ENCODE data around the gene DPH3. TPM values are rescaled to one million over a fixed set of nuclear protein-coding genes. Genes with fewer than 3 reads are reported as not detected.

Gene DPH3
- total and polyA plus RNA-seq, 2 of the 8 experiments (the other 6 are each of a cell fraction or from before 2014, with no cell fraction given), result 9.8 to 40.1 TPM

DNA sequence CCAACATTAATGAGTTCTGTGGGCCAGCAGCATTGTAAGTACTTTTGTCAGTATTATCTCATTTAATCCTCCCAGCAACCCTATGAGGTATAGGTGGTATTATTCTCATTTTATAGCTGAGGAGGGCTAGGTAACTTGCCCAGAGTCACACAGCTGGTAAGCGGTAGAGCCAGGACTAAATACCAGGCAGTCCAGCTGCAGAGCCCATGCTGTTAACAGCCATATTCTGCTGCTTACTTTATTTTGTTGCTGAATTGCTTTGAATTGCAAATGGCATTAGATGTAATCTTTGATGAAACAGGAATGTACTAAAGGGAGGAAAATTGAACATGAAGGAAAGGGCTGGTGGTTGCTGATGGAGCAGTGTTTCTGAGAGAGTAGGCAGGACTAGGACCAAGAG lies 19.9 kb upstream of the DPH3 start:
- H3K18ac ChIP-seq (ENCODE audit: extremely low read depth, low read length), result no peak overlapping the region
- no peak overlapping the region for H3K56ac ChIP-seq (replicated peaks; ENCODE audit: insufficient read length, low read depth, low read length)
- no peak overlapping the region for H3K9ac ChIP-seq (replicated peaks in 1 of 4; ENCODE audit: extremely low read depth in 1 of 4, low read depth in 3 of 4, low read length in 3 of 4)
- no peak overlapping the region for H3K4me3 ChIP-seq (ENCODE audit: extremely low read depth in 1 of 4, insufficient read depth in 2 of 4, low read depth in 3 of 4, low read length in 4 of 4)
- H2AK5ac ChIP-seq (ENCODE audit: low read depth, low read length), result no peak overlapping the region
- no peak overlapping the region for H3K27ac ChIP-seq (ENCODE audit: low read depth, low read length)
- H3K23me2 ChIP-seq (ENCODE audit: low read depth, low read length), result no peaks in the 10 kb centered on the region
- H2BK120ac ChIP-seq (replicated peaks; ENCODE audit: low read depth, low read length), result no peak overlapping the region
- no peak overlapping the region for H3K14ac ChIP-seq (ENCODE audit: insufficient read length)
- ChIA-PET CTCF (ENCODE audit: partially characterized antibody) (interaction anchor here (0.8 to 1.7 kb wide), 3 partner anchors 10 to 266 kb away, joined by 3 to 4 read pairs (median 3); no protein-coding TSS in a partner anchor), POLR2A (ENCODE audit: partially characterized antibody) (no interaction called here)
- H3K79me1 ChIP-seq (ENCODE audit: low read depth, low read length), result 0 out of 2 replicates have a peak, but pooled peaks cover 3% of the 10 kb centered on the region
- H3K36me3 ChIP-seq (ENCODE audit: control insufficient read depth in 2 of 4, insufficient read depth in 4 of 4, low read length in 3 of 4), result peaks cover 2 to 21% (median 9%) of the 10 kb centered on the region in 4 experiments; a peak in 6 of 8 replicates
- H3K9me3 ChIP-seq (ENCODE audit: insufficient read depth in 2 of 2, low read depth in 1 of 2, low read length in 1 of 2), result no peaks in the 10 kb centered on the region
- H3K23ac ChIP-seq (ENCODE audit: insufficient read length), result no peak overlapping the region
- no peak for TF ChIP-seq TAF7 (optimal IDR thresholded peaks at IDR 0.05; ENCODE audit: borderline replicate concordance, low read depth, low read length)
- TF ChIP-seq CHD2 (IDR thresholded peaks at IDR 0.05; ENCODE audit: low read length), result no peak
- TF ChIP-seq, protein P1, sequence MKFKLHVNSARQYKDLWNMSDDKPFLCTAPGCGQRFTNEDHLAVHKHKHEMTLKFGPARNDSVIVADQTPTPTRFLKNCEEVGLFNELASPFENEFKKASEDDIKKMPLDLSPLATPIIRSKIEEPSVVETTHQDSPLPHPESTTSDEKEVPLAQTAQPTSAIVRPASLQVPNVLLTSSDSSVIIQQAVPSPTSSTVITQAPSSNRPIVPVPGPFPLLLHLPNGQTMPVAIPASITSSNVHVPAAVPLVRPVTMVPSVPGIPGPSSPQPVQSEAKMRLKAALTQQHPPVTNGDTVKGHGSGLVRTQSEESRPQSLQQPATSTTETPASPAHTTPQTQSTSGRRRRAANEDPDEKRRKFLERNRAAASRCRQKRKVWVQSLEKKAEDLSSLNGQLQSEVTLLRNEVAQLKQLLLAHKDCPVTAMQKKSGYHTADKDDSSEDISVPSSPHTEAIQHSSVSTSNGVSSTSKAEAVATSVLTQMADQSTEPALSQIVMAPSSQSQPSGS (IDR thresholded peaks at IDR 0.05; ENCODE audit: low read length), result no peak
- no peak for TF ChIP-seq KDM1A (IDR thresholded peaks at IDR 0.05; ENCODE audit: borderline replicate concordance, low read length)
- TF ChIP-seq SP1 (IDR thresholded peaks at IDR 0.05; ENCODE audit: low read depth, low read length), result no peak
- TF ChIP-seq SP2 (IDR thresholded peaks at IDR 0.05; ENCODE audit: low read length), result no peak
- TF ChIP-seq RXRA (IDR thresholded peaks at IDR 0.05; ENCODE audit: insufficient read depth, low read depth, low read length), result no peak
- no peak for TF ChIP-seq PHF8 (conservative IDR thresholded peaks at IDR 0.05; ENCODE audit: low read depth, low read length)
- no peak for TF ChIP-seq CHD1 (IDR thresholded peaks at IDR 0.05; ENCODE audit: low read depth, low read length)
- TF ChIP-seq CREB1 (IDR thresholded peaks at IDR 0.05), result no peak
- no peak for TF ChIP-seq CBX5 (IDR thresholded peaks at IDR 0.05; ENCODE audit: low read depth, low read length)
- TF ChIP-seq, protein P2, sequence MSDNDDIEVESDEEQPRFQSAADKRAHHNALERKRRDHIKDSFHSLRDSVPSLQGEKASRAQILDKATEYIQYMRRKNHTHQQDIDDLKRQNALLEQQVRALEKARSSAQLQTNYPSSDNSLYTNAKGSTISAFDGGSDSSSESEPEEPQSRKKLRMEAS (IDR thresholded peaks at IDR 0.05), result no peak
- TF ChIP-seq EGR1 (IDR thresholded peaks at IDR 0.05; ENCODE audit: borderline replicate concordance, low read depth, low read length), result no peak
- no peak overlapping the region for H2BK20ac ChIP-seq (ENCODE audit: low read length)
- H3K27me3 ChIP-seq (replicated peaks in 1 of 4; ENCODE audit: control insufficient read depth in 3 of 4, extremely low read depth in 1 of 4, insufficient read depth in 3 of 4, low read length in 3 of 4), result no peaks in the 10 kb centered on the region
- WGBS, 2 experiments (ENCODE audit: extremely low coverage in 1 of 2, insufficient coverage in 1 of 2, insufficient read length in 1 of 2, insufficient replicate concordance in 2 of 2, low coverage in 1 of 2, low lambda C conversion rate in 2 of 2, missing lambda C conversion rate in 1 of 2), result 100% methylated on average over 1 of the region's 1 CpG; no CpG with 5 or more reads in 1 of the 2 experiments
- no peak overlapping the region for H3K4me2 ChIP-seq (ENCODE audit: insufficient read depth in 1 of 2, low read depth in 2 of 2, low read length in 2 of 2)
- no peak overlapping the region for H2BK5ac ChIP-seq (ENCODE audit: low read depth, low read length)
- no peak overlapping the region for H2BK15ac ChIP-seq (ENCODE audit: low read length)
- no peak overlapping the region for H2AFZ ChIP-seq (ENCODE audit: low read length)
- DNase-seq (ENCODE audit: low read depth in 1 of 2, low spot score in 2 of 2) (no peak), FAIRE-seq (no peak)
- H4K8ac ChIP-seq (ENCODE audit: extremely low read depth, insufficient read depth, low read length), result no peak overlapping the region
- no peaks in the 10 kb centered on the region for H3K4me1 ChIP-seq (replicated peaks in 1 of 4; ENCODE audit: control insufficient read depth in 3 of 4, insufficient read depth in 4 of 4, low read length in 3 of 4)
- no peak overlapping the region for H2BK12ac ChIP-seq (ENCODE audit: low read depth, low read length)
- peaks cover 2% of the 10 kb centered on the region in 2 experiments for H4K20me1 ChIP-seq (replicated peaks in 1 of 2; ENCODE audit: control insufficient read depth in 1 of 2, insufficient read depth in 2 of 2, low read length in 2 of 2)
- H3K79me2 ChIP-seq (ENCODE audit: control insufficient read depth in 1 of 2, insufficient read depth in 2 of 2, low read length in 2 of 2), result no peaks in the 10 kb centered on the region
- no peak overlapping the region for H4K5ac ChIP-seq (ENCODE audit: insufficient read length, low read depth, low read length)
- H4K91ac ChIP-seq (replicated peaks; ENCODE audit: insufficient read length, low read length), result no peak overlapping the region
- no peak overlapping the region for H3K4ac ChIP-seq (replicated peaks; ENCODE audit: insufficient read length, low read depth, low read length)
